Measurements from ENCODE around the gene FARS2. TPM values are rescaled to one million over a fixed set of nuclear protein-coding genes. Genes with fewer than 3 reads are reported as not detected.

The FARS2 gene
- total RNA-seq, 1 experiment from 2014 or later: 17.8 TPM

DNA sequence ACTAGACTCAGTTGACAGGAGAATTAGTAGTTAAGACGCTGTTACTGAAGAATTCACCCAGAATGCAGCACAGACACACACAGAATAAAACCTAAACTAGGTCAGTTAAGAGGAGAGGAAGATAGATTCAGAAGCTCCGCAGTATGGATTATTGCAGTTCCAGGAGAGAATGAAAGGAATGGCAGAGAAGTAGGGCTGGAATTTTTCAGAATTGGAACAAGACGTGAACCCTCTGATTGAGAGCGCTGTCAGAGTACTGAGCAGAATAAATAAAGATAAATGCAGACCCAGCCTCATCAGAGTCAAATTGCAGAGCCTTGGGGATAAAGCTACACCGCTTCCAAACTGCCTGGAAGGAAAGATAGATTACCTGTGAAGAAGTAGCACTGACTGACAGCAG is 344.6 kb downstream of the FARS2 start:
- Histone ChIP-seq H3K9me3 (ENCODE audit: low read depth, low read length, poor library complexity, severe bottlenecking) (no peaks in the 10 kb centered on the region), H3K27ac (ENCODE audit: low read depth, low read length, poor library complexity, severe bottlenecking) (no peak overlapping the region), H3K4me1 (ENCODE audit: insufficient read depth, low read length, poor library complexity, severe bottlenecking) (peaks cover 7% of the 10 kb centered on the region), H3K27me3 (replicated peaks; ENCODE audit: insufficient read depth, low read depth, low read length, poor library complexity) (no peaks in the 10 kb centered on the region), H3K36me3 (ENCODE audit: insufficient read depth, low read length, poor library complexity, severe bottlenecking) (no peaks in the 10 kb centered on the region), H3K4me3 (ENCODE audit: low read depth, low read length, poor library complexity, severe bottlenecking) (no peak overlapping the region)
- no peak for TF ChIP-seq EZH2 (IDR thresholded peaks at IDR 0.05; ENCODE audit: borderline replicate concordance, low read depth, low read length, poor library complexity, severe bottlenecking)
- TF ChIP-seq, protein P1, sequence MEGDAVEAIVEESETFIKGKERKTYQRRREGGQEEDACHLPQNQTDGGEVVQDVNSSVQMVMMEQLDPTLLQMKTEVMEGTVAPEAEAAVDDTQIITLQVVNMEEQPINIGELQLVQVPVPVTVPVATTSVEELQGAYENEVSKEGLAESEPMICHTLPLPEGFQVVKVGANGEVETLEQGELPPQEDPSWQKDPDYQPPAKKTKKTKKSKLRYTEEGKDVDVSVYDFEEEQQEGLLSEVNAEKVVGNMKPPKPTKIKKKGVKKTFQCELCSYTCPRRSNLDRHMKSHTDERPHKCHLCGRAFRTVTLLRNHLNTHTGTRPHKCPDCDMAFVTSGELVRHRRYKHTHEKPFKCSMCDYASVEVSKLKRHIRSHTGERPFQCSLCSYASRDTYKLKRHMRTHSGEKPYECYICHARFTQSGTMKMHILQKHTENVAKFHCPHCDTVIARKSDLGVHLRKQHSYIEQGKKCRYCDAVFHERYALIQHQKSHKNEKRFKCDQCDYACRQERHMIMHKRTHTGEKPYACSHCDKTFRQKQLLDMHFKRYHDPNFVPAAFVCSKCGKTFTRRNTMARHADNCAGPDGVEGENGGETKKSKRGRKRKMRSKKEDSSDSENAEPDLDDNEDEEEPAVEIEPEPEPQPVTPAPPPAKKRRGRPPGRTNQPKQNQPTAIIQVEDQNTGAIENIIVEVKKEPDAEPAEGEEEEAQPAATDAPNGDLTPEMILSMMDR (conservative IDR thresholded peaks at IDR 0.05; ENCODE audit: low read depth, low read length): no peak
- intact Hi-C loops (cut with micrococcal nuclease; ENCODE audit: unreplicated experiment): no loop called here
- no TSS peak for BruUV-seq (replicated peaks)
- no peak for DNase-seq (ENCODE audit: low spot score)
- ChIA-PET CTCF (no interaction called here), POLR2A (ENCODE audit: low non-redundant PET) (no interaction called here)

DNA sequence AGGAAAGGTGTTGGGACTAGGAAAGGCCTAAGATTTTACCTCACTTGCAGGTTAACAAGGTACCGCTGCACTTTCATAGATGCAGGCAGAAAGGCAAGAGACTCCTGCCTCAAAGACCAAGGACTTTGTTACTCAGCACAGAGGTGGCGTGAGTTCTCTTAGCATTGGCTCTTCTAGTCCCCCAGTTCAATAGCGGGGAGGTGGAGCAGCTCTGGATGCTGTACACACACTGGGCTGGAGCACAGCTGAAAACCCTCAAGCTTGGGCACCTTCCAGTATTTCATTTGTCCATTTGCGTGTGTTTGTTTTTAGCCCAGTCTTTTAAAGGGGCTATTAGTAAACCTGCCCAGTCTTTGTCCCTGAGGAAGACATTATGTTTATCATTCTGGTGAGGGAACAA is 345.2 kb downstream of the FARS2 start:
- TF ChIP-seq, protein P1 (conservative IDR thresholded peaks at IDR 0.05; ENCODE audit: low read depth, low read length): no peak
- TF ChIP-seq EZH2 (IDR thresholded peaks at IDR 0.05; ENCODE audit: borderline replicate concordance, low read depth, low read length, poor library complexity, severe bottlenecking): no peak
- POLR2A ChIA-PET (ENCODE audit: low non-redundant PET): no interaction called here

GRCh38 chr6:5610640-5611039 is 349.3 kb downstream of the FARS2 start:
- Histone ChIP-seq H3K27ac (ENCODE audit: low read depth, low read length, poor library complexity, severe bottlenecking) (no peak overlapping the region), H3K36me3 (ENCODE audit: insufficient read depth, low read length, poor library complexity, severe bottlenecking) (no peaks in the 10 kb centered on the region), H3K4me1 (ENCODE audit: insufficient read depth, low read length, poor library complexity, severe bottlenecking) (no peaks in the 10 kb centered on the region), H3K4me3 (ENCODE audit: low read depth, low read length, poor library complexity, severe bottlenecking) (no peak overlapping the region), H3K9me3 (ENCODE audit: low read depth, low read length, poor library complexity, severe bottlenecking) (no peaks in the 10 kb centered on the region), H3K27me3 (replicated peaks; ENCODE audit: insufficient read depth, low read depth, low read length, poor library complexity) (no peaks in the 10 kb centered on the region)
- intact Hi-C loops (cut with micrococcal nuclease; ENCODE audit: unreplicated experiment): no loop called here
- CTCF ChIA-PET: no interaction called here
- TF ChIP-seq EZH2 (IDR thresholded peaks at IDR 0.05; ENCODE audit: borderline replicate concordance, low read depth, low read length, poor library complexity, severe bottlenecking): no peak
- TF ChIP-seq, protein P1 (conservative IDR thresholded peaks at IDR 0.05; ENCODE audit: low read depth, low read length): peak; percentile 22; the same call in 1 of the 2 replicates
- no TSS peak for BruUV-seq (replicated peaks)
- POLR2A ChIA-PET (ENCODE audit: low non-redundant PET): interaction anchor here (0.7 kb wide), 1 partner anchor 61 kb away, joined by 3 read pairs; no protein-coding TSS in a partner anchor
- DNase-seq (ENCODE audit: low spot score): no peak

More for the DNA sequence above, 345.2 kb downstream of the FARS2 start:
- H3K36me3 ChIP-seq (ENCODE audit: insufficient read depth, low read length, poor library complexity, severe bottlenecking): no peaks in the 10 kb centered on the region
- no peak overlapping the region for H3K4me3 ChIP-seq (ENCODE audit: low read depth, low read length, poor library complexity, severe bottlenecking)
- no peaks in the 10 kb centered on the region for H3K27me3 ChIP-seq (replicated peaks; ENCODE audit: insufficient read depth, low read depth, low read length, poor library complexity)
- no peak overlapping the region for H3K27ac ChIP-seq (ENCODE audit: low read depth, low read length, poor library complexity, severe bottlenecking)
- CTCF ChIA-PET: no interaction called here
- no peak for DNase-seq (ENCODE audit: low spot score)
- H3K9me3 ChIP-seq (ENCODE audit: low read depth, low read length, poor library complexity, severe bottlenecking): no peaks in the 10 kb centered on the region
- intact Hi-C loops (cut with micrococcal nuclease; ENCODE audit: unreplicated experiment): no loop called here
- H3K4me1 ChIP-seq (ENCODE audit: insufficient read depth, low read length, poor library complexity, severe bottlenecking): peaks cover 1% of the 10 kb centered on the region
- no TSS peak for BruUV-seq (replicated peaks)

Measured in A673 (cell line).